Skin of body (tissue), 2 donors: ENCODE measurements around the gene SGPP2. TPM values are rescaled to one million over a fixed set of nuclear protein-coding genes. Genes with fewer than 3 reads are reported as not detected.
"Not testable (repeated sequence)": the region's sequence is repeated elsewhere in the genome, so short reads cannot be mapped to it uniquely, and the experiment has no call there.

Source experiments
- DNase-seq: peaks from one replicate; lab custom pipeline; 2025; lab: John Stamatoyannopoulos, UW
- total RNA-seq: library from RNA; depleted of rRNA; stranded (reverse); fragments of >200 nt; gene quantifications from one replicate; pipeline ENCODE4 v1.2.3, GENCODE V29; 2014

Gene SGPP2
- 11.2 TPM for total RNA-seq

- DNase-seq = no peak
These were observed at the start of gene SGPP2 for GRCh38 chr2:222424276-222424728. TSS of gene SGPP2 (plus strand) at chr2:222424543. CDS start at chr2:222424603, 60 bp downstream.

- DNase-seq = no peak
These were observed 48.5 kb upstream of the SGPP2 start for GRCh38 chr2:222375798-222376197.

- DNase-seq = no peak
These were observed 43.9 kb upstream of the SGPP2 start for GRCh38 chr2:222380456-222380855.

GRCh38 chr2:222381566-222381965 is 42.8 kb upstream of the SGPP2 start:
- no peak for DNase-seq

- DNase-seq = no peak
These were observed 41.1 kb upstream of the SGPP2 start for GRCh38 chr2:222383255-222383654.

- DNase-seq = no peak
These were observed 32.5 kb upstream of the SGPP2 start for GRCh38 chr2:222391743-222392285.

- no peak for DNase-seq
These were observed 30.5 kb upstream of the SGPP2 start for GRCh38 chr2:222393733-222394267.

- no peak for DNase-seq
These were observed 25.9 kb upstream of the SGPP2 start for GRCh38 chr2:222398446-222398885.

- no peak for DNase-seq
These were observed 25.1 kb upstream of the SGPP2 start for GRCh38 chr2:222399038-222399783.

- DNase-seq = no peak
These were observed 20.0 kb upstream of the SGPP2 start for GRCh38 chr2:222404151-222404905.

- no peak for DNase-seq
These were observed 15.7 kb upstream of the SGPP2 start for GRCh38 chr2:222408684-222409083.

GRCh38 chr2:222410534-222410933 is 13.8 kb upstream of the SGPP2 start:
- DNase-seq = no peak

GRCh38 chr2:222412334-222412733 is 12.0 kb upstream of the SGPP2 start:
- DNase-seq = not testable (repeated sequence)

GRCh38 chr2:222413295-222413911 is 10.9 kb upstream of the SGPP2 start:
- DNase-seq = no peak

GRCh38 chr2:222418739-222419138 is 5.6 kb upstream of the SGPP2 start:
- no peak for DNase-seq

- no peak for DNase-seq
These were observed 3.8 kb upstream of the SGPP2 start for GRCh38 chr2:222420508-222420907.

GRCh38 chr2:222421626-222422025 is 2.7 kb upstream of the SGPP2 start:
- DNase-seq = no peak

GRCh38 chr2:222423186-222423585 is 1.2 kb upstream of the SGPP2 start:
- DNase-seq = no peak

- no peak for DNase-seq
These were observed 589 bp upstream of the SGPP2 start for GRCh38 chr2:222423632-222424275.

GRCh38 chr2:222424729-222425671 is 657 bp downstream of the SGPP2 start:
- no peak for DNase-seq
